ENCODE data around the gene KRTAP10-10.
"Not testable (repeated sequence)": the region's sequence is repeated elsewhere in the genome, so short reads cannot be mapped to it uniquely, and the experiment has no call there.

The KRTAP10-10 gene, protein sequence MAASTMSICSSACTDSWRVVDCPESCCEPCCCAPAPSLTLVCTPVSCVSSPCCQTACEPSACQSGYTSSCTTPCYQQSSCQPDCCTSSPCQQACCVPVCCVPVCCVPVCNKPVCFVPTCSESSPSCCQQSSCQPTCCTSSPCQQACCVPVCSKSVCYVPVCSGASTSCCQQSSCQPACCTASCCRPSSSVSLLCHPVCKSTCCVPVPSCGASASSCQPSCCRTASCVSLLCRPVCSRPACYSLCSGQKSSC

DNA sequence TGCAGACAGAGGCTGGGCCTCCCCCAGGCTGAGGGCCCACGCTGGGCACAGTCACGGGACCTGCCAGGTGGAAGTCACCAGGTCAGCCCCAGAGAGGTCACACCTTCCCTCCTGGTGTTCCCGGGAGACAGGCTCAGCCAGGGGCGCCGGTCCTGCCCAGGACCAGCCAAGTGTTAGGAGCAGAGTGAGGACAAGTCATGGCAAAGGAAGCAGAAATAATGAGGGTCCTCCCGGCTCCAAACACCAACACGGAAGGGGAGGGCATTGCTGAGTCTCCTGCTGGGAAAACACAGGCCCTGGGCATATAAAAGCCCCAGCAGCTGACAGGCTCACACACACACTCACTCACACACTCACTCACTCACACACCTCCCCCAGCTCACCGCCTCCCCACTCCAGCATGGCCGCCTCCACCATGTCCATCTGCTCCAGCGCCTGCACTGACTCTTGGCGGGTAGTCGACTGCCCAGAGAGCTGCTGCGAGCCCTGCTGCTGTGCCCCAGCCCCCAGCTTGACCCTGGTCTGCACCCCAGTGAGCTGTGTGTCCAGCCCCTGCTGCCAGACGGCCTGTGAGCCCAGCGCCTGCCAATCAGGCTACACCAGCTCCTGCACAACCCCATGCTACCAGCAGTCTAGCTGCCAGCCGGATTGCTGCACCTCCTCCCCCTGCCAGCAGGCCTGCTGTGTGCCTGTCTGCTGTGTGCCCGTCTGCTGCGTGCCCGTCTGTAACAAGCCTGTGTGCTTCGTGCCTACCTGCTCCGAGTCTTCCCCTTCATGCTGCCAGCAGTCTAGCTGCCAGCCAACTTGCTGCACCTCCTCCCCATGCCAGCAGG is at the start of gene KRTAP10-10:
KRTAP10-10 (plus strand) TSS at position 339 of the 833 bp plus-strand sequence; CDS start at position 401, 62 bp downstream.
- no peak for DNase-seq (ENCODE audit: low read depth, low spot score)

DNA sequence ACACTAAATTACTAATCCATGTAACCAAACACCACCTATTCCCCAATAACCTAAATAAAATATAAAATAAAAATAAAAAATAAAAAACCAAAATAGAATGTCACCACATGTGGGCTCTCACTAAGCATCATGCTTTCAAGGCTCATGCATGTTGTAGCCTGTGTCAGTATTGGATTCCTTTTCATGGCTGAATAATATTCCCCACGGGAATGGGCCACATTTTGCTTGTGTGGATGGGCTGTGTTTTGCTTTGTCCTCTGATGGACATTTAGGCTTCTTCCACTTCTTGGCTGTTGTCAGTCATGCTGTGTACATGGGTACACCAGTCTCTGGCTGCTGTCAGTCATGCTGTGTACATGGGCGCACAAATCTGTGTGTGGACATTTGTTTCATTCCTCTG is 48.1 kb upstream of the KRTAP10-10 start:
- no peak for DNase-seq (ENCODE audit: low read depth, low spot score)

- no peak for DNase-seq (ENCODE audit: low read depth, low spot score)
These were observed 47.4 kb upstream of the KRTAP10-10 start for GRCh38 chr21:44589586-44590305.

DNA sequence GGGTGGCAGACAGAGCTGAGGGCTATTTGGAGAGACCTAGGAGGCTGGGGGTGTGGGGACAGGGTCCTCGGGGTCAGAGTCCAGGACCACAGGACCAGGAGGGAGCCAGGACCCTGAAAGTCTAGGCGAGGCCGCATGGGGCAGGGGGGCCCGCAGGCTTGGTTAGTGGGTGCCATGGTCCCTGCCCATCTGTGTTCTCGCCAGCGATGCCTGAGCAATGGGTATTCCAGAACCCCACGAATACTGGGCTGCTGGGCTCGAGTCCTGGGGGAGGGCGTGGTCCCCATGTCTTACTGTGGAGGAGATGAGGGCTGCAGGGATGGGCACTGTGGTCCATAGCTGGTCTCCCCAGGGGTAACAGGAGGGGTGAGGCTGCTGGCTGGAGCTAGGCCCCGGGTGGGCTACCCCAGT is 46.8 kb upstream of the KRTAP10-10 start:
- no peak for DNase-seq (ENCODE audit: low read depth, low spot score)

GRCh38 chr21:44590897-44591800 is 46.0 kb upstream of the KRTAP10-10 start:
- DNase-seq (ENCODE audit: low read depth, low spot score): not testable (repeated sequence)

DNA sequence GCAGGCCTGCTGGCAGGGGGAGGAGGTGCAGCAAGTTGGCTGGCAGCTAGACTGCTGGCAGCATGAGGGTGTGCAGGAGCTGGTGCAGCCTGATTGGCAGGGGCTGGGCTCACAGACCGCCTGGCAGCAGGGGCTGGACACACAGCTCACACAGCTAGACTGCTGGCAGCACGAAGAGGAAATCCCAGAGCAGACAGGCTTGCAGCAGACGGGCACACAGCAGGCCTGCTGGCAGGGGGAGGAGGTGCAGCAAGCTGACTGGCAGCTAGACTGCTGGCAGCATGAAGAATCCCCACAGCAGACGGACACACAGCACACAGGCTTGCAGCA is 45.4 kb upstream of the KRTAP10-10 start:
- not testable (repeated sequence) for DNase-seq (ENCODE audit: low read depth, low spot score)

DNA sequence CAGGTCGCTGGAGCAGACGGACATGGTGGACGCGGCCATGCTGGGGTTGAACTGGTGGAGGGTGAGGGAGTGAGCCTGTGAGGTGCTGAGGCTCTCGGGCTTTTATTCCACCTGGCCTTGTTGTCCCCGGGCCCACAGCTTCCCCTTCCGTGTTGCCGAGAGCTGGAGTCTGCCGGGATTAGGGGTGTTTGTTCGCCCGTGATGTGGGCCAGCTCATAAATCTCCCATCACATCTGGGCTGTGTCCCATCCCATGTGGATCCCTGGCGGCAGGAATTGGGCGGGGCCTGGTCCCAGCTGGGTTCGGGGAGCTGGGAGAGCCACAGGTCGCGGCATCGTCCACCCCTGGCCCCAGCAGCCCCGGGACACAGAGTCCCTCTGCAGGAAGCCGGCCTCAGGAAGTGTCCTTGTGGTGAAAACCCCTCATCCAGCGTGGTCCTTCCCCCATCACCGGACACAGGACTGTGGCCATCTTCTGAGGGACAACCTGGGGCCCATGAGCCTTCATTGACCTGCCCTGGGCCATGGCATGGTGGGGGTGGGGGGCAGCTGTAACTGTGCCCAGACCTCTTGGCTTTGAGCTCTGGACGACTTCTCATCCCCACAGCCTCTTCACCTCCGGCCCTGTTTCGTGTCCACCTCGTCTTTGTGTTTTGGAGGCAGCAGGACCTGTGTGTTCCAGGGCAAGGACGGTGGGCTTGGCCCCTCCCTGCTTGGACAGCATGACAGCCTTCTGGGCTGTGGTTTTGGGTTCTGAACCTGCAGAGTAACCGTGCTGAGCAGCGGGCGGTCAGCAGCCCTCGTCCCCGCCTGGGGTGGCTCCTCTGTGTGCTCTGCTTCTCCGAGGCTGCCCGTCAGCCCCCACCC is 44.5 kb upstream of the KRTAP10-10 start, which contains the start of gene KRTAP10-6:
KRTAP10-6 (minus strand) TSS at position 60 of the 866 bp plus-strand sequence; CDS start at position 39, 21 bp downstream.
- DNase-seq (ENCODE audit: low read depth, low spot score): no peak

DNA sequence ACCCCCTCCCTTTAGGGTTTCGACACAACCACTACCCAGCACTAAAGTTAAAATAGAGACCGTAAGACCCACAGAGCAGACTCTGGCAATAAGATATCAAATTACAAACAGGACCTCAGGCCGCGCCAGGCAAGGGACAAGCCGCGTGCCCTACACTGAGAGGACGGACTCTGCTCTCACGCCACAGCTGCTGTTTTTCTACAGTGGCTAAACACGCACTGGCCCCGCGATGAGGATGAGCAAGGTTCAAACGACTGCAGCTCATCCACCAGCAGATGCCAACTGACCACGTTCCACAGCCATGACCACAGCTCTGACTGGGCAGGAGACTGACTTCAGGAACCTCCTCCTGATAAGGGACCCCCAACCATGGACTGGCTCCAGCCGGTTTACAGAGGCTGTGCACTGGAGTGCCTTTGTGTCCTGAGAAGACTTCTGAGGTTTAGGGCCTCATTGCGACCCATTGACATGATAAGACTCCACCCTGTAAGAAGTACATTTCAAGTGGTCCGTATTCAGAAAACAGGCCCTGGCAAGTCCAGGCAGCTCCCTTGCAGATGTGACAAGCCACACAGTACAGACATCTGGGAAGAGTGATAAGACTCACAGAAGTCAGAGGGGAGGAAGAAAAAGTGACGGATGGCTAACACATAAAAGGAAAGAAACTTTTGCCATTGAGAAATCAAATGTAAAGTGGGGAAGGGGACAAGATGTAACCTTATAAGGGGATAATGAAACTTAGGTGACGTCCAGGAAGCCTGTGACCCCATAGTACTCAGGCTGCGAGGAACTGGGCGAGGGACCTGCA is 43.4 kb upstream of the KRTAP10-10 start:
- peak; percentile 70 for DNase-seq (ENCODE audit: low read depth, low spot score)

GRCh38 chr21:44594406-44594916 is 42.7 kb upstream of the KRTAP10-10 start:
- no peak for DNase-seq (ENCODE audit: low read depth, low spot score)

- no peak for DNase-seq (ENCODE audit: low read depth, low spot score)
These were observed 41.6 kb upstream of the KRTAP10-10 start for GRCh38 chr21:44595524-44595923.

- no peak for DNase-seq (ENCODE audit: low read depth, low spot score)
These were observed 41.0 kb upstream of the KRTAP10-10 start for GRCh38 chr21:44596068-44596725.

DNA sequence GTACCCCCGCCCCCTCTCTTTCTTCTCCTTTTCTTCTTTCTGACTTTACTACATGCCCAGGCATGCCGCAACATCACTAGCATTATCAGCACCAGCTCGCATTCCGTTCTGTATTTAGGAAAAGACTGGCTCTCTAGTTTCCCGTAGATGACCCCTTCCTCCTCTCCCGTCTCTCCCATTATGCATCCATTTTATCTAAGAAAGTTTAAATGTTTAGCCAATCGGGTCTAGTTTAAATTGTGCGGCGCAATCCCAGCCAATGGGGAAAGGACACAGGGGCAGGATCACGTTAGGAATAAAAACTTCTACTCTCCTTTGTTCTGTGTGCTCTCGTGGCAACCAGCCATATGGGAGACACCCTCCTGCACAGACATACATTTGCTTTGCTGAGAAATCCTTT is 39.1 kb upstream of the KRTAP10-10 start:
- peak; percentile 74 for DNase-seq (ENCODE audit: low read depth, low spot score)

- DNase-seq (ENCODE audit: low read depth, low spot score): no peak
These were observed 37.7 kb upstream of the KRTAP10-10 start for GRCh38 chr21:44599264-44600029.

GRCh38 chr21:44600118-44600978 is 36.8 kb upstream of the KRTAP10-10 start, which contains the start of gene KRTAP10-7:
Gene KRTAP10-7 (plus strand): TSS chr21:44600597. CDS start chr21:44600622, 25 bp downstream.
- not testable (repeated sequence) for DNase-seq (ENCODE audit: low read depth, low spot score)

DNA sequence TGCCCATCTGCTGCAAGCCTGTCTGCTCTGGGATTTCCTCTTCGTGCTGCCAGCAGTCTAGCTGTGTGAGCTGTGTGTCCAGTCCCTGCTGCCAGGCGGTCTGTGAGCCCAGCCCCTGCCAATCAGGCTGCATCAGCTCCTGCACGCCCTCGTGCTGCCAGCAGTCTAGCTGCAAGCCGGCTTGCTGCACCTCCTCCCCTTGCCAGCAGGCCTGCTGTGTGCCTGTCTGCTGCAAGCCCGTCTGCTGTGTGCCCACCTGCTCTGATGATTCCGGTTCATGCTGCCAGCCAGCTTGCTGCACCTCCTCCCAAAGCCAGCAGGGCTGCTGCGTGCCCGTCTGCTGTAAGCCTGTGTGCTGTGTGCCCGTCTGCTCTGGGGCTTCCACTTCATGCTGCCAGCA is 36.1 kb upstream of the KRTAP10-10 start:
- not testable (repeated sequence) for DNase-seq (ENCODE audit: low read depth, low spot score)

DNA sequence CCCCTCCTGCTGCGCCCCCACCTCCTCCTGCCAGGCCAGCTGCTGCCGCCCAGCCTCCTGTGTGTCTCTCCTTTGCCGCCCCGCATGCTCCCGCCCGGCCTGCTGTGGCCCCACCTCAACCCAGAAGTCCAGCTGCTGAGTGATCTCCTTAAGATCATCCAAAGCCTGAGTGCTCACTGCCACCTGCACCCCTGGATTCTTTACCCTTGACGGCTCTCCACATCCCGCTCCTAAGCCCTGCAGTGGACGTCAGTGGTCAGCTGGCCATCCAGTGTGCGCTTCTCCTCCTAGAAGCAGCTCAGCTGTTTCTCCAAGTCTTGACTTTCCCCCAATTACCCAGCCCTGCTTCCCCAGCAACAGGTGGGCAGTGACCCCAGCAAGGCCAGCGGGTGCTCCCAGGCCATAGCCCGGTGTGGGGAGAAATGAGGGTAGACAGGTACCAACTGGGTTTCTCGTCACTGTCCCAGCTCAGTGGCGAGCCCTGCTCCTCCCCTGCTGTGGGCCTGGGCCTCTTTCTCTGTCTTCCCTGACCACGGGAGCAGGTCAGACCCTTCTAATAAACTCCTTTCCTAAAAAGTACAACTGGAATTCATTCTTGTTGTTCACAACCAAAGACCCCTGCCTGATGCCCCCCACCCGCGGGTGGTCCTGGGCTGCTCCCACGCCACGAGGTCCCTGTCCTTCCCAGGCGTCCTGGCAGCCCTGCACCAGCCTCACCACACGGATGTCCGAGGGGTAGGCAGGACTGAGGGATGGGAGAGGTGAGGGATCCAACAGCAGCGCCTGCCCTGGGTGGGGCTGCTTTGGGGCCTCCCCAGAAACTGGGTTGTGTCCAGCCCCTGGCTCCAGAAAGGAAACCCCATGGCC is 35.3 kb upstream of the KRTAP10-10 start:
- DNase-seq (ENCODE audit: low read depth, low spot score): no peak
